Stimulated activated CD8-positive, alpha-beta memory T cell treated with anti-CD3 and anti-CD28 coated beads, Interleukin-15, amount 100 ng/mL, for 4 hours (primary cell): ENCODE data around the gene PCDHGC4.

Experiments used
- DNase-seq, 2 donors: peaks; one replicate each; pipeline ENCODE4 v3.0.0-alpha.2; 2020; ENCODE audit warnings: low read depth in 2 of 2

The PCDHGC4 gene

DNA sequence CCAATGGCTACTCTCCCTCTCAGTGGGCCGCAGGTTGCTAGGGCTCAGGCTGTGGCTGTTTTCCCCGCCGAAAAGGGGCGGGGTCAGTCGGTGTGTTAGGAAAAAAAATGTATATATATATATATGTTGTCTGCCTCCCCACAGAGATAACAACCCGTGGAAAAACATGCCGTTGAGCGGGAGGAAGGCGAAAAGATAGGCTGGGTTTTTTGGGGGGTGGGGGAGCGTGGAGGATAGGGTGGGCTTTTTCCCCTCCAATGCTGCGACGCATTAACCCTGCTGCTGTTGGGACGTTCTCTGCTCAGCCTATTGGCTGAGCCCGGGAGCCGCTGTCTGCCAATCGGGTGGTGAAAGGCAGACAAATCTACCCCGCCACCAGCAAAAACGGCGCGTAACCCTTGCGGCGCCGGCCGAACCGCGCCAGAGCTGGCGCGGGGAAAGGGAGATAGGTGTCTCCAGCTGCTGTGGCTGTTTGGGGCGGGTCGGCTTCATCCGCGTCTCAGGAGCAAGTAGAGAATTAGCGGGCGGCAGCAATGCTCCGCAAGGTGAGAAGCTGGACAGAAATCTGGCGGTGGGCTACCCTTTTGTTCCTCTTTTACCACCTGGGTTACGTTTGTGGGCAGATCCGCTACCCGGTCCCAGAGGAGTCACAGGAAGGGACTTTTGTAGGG lies at the start of gene PCDHGC4:
TSS of gene PCDHGC4 (plus strand) at position 390 of the 671 bp plus-strand sequence. CDS start at position 534, 144 bp downstream.
- no peak for DNase-seq

DNA sequence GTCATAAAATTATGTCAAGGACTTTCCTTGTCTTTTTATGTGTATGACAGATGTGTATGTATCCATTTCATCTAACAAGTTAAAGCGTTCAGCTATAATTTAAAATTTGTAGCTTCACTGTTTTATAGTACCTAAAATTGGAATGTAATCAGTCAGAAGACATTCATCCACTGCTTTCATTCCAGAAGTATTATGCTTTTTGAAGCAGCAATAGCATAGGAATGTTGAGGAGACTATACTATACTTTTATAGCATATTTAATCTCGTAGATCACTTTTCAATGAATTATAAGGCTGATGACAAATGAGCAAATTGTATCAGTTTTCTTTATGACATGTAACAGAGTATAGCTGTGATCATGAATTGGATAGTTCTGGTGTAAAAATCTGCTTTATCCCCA lies 47.6 kb upstream of the PCDHGC4 start:
- no peak for DNase-seq

DNA sequence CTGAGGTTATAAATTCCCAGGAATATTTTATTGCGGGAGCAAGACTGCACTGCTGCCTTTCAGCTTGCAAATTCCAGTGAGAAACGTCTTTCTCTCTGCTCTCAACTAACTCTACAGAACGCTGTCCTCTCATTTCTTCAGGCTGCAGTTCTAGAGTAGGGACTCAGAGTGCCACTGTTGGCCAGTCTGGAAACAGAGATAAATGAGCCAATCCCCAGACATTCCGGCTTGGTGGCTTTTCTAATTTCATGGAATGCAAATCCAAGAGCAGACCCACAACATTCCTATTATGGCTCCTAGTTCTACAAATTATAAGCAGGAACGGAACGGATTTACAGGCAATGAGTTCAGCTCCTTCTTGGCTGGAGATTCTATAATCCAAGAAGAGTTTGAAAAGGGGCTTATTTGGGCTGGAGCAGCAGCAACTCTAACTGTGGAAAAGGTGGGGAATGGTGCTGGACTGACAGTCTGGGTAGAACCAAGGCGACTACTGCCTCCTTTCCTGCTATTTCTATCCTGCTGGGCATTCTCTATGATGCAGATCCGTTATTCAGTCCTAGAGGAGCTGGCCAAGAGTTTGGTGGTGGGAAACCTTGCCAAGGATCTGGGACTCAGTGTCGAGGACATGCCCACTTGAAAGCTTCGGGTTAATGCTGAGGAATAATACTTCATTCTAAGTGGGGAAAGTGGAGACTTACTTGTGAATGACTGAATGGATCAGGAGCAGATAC lies 45.3 kb upstream of the PCDHGC4 start:
- no peak for DNase-seq

DNA sequence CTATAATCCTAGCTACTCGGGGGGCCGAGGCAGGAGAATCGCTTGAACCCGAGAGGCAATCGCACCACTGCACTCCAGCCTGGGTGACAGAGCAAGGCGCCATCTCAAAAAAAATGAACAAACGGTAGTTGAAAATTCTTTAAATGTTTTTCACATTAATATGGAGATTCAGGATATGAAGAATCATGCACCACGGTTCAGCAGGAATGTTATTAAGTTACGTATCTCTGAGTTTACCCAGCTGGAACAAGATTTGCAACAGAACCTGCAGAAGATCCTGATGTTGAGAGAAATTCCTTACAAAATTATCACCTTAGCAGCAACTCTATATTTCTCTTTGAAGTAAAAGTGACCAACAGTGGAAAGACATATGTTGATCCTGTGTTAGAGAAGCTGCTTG lies 44.5 kb upstream of the PCDHGC4 start:
- no peak for DNase-seq

DNA sequence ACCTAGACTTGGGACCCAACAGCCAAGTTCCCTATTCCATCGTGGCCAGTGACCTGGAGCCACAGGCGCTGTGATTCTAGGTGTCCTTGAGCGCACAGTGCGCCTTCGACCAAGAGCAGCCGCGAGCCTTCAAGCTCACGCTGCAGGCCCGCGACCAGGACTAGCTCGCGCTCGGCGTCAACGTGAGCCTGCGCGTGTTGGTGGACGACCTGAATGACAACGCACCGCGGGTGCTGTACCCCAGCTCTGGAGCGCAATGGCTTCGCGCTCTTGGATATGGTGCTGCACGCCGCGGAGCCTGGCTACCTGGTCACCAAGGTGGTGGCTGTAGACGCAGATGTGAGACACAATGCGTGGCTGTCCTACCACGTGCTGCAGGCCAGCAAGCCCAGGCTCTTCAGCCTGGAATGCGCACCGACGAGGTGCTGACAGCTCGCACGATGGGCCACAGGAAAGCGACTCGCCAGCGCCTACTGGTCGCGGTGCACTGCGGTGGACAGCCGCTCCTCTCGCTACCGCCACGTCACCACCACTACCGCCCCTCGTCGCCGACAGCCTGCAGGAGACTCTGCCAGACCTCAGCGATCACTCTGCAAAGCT lies 43.2 kb upstream of the PCDHGC4 start:
- DNase-seq: no peak

DNA sequence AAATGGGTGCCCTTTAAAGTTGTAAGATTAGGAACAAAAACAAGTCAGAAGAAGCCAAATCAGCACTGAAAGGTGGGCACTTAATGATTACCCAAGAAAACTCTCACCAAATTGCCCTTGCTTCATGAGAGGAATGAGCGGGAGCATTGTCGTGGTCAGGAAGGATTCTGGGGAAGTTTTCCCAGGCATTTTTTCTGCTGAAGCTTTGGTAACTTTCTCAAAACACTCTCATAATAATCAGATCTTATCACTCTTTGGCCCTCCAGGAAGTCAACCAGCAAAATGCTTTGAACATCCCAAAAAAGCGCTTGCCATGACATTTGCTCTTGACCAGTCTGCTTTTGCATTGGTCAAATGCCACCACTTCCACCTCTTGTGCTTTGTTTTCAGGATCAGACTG lies 19.5 kb upstream of the PCDHGC4 start:
- no peak for DNase-seq

DNA sequence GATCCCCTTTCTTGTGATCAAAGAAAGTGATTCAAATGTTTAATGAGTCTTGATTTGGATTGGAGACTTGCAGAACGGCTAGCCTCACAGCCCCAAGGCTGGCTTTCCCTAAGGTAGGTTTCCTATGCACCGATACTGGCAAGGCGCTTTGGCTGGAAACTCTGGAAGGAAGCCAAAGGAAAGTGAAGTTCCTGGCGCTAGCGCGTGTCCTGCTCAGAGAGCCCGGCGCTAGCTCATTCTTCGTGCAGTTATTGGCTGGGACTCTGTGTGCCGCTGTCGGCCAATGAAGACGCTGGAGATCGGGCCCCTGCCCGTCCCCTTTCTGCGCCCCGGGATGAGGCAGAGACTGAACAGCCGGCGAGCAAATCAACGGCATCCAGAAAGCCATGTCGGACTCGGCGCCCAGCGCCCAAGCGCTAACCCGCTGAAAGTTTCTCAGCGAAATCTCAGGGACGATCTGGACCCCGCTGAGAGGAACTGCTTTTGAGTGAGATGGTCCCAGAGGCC lies 9.2 kb upstream of the PCDHGC4 start, which contains the start of gene PCDHGC3:
TSS of gene PCDHGC3 (plus strand) at position 342 of the 507 bp plus-strand sequence. CDS start at position 493, 151 bp downstream.
- DNase-seq: no peak

DNA sequence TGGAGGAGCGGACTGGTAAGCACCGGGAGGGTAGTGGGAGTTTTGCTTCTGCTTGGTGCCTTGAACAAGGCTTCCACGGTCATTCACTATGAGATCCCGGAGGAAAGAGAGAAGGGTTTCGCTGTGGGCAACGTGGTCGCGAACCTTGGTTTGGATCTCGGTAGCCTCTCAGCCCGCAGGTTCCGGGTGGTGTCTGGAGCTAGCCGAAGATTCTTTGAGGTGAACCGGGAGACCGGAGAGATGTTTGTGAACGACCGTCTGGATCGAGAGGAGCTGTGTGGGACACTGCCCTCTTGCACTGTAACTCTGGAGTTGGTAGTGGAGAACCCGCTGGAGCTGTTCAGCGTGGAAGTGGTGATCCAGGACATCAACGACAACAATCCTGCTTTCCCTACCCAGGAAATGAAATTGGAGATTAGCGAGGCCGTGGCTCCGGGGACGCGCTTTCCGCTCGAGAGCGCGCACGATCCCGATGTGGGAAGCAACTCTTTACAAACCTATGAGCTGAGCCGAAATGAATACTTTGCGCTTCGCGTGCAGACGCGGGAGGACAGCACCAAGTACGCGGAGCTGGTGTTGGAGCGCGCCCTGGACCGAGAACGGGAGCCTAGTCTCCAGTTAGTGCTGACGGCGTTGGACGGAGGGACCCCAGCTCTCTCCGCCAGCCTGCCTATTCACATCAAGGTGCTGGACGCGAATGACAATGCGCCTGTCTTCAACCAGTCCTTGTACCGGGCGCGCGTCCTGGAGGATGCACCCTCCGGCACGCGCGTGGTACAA lies 8.5 kb upstream of the PCDHGC4 start:
- DNase-seq: no peak

DNA sequence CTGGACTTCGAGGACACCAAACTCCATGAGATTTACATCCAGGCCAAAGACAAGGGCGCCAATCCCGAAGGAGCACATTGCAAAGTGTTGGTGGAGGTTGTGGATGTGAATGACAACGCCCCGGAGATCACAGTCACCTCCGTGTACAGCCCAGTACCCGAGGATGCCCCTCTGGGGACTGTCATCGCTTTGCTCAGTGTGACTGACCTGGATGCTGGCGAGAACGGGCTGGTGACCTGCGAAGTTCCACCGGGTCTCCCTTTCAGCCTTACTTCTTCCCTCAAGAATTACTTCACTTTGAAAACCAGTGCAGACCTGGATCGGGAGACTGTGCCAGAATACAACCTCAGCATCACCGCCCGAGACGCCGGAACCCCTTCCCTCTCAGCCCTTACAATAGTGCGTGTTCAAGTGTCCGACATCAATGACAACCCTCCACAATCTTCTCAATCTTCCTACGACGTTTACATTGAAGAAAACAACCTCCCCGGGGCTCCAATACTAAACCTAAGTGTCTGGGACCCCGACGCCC lies 7.7 kb upstream of the PCDHGC4 start:
- no peak for DNase-seq

DNA sequence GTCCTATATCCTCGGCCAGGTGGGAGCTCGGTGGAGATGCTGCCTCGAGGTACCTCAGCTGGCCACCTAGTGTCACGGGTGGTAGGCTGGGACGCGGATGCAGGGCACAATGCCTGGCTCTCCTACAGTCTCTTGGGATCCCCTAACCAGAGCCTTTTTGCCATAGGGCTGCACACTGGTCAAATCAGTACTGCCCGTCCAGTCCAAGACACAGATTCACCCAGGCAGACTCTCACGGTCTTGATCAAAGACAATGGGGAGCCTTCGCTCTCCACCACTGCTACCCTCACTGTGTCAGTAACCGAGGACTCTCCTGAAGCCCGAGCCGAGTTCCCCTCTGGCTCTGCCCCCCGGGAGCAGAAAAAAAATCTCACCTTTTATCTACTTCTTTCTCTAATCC lies 7.0 kb upstream of the PCDHGC4 start:
- DNase-seq: no peak

DNA sequence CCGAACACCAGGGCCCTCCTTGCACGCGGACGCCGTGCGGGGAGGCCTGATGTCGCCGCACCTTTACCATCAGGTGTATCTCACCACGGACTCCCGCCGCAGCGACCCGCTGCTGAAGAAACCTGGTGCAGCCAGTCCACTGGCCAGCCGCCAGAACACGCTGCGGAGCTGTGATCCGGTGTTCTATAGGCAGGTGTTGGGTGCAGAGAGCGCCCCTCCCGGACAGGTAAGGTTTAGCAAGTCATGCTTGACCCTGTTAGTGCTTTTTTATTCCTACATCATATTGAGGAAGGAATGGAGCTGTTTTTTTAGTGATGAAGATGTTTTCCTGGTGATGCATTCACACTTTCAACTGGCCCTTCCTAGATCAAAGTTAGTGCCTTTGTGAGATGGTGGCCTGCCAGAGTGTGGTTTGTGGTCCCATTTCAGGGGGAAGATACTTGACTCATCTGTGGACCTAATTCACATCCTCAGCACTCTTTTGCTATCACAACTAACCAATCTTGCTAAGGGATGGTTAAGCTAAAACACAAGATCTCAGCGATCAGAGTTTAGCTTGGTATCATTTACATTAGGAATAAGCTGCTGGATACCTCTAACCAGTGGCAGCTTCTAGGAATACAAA lies 6.4 kb upstream of the PCDHGC4 start:
- no peak for DNase-seq

DNA sequence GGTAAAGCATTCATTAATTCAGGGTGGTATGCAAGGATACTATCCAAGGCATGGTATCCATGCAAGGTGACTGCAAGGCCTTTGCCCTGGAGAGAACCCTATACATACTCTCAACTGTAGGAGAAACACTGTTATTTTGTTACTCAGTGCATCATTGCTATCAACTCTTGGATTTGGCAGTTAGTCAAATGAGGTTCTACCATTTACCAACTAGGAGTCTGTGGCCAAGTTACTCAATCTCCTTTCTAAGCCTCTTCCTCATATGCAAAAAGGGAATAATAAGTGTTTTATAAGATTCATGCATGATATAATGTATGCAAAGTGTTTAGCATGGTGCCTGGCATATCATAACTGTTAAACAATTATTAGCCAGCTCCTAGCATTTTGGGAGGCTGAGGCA lies 5.1 kb upstream of the PCDHGC4 start:
- DNase-seq: no peak

DNA sequence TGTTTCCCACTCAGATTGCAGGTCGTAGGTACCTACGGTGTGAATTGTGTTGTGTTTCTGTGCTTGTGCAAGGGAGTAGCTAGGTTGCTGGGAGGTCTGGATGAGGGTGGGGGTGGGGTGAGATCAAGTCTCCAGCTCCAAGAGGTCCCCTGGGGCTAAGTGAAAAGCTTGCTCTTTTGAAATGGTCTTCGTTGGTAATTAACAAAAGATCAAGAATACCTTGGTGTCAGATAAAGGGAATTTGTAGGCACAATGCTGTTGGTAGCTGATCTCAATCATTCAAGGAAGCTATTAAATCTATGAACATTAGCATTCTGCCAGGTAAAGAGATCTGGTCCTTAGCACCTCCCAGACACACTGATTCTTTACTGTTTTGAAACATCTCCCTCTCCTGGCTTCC lies 928 bp upstream of the PCDHGC4 start:
- DNase-seq: no peak

DNA sequence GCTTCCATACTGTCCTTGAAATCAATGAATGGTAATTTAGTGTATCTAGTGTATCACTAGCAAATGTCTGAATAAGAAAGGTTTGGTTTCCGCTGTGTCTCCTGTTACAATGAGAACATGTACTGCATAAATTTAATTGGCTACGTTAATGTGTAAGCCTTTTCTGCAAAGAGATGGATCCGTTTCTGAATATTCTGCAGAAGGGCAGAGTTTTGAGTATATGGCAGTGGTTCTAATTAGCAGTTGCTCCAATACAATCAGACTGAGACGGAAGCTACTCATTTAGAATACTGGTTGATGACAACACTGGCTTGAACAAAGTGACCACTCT lies 555 bp upstream of the PCDHGC4 start:
- DNase-seq: no peak

DNA sequence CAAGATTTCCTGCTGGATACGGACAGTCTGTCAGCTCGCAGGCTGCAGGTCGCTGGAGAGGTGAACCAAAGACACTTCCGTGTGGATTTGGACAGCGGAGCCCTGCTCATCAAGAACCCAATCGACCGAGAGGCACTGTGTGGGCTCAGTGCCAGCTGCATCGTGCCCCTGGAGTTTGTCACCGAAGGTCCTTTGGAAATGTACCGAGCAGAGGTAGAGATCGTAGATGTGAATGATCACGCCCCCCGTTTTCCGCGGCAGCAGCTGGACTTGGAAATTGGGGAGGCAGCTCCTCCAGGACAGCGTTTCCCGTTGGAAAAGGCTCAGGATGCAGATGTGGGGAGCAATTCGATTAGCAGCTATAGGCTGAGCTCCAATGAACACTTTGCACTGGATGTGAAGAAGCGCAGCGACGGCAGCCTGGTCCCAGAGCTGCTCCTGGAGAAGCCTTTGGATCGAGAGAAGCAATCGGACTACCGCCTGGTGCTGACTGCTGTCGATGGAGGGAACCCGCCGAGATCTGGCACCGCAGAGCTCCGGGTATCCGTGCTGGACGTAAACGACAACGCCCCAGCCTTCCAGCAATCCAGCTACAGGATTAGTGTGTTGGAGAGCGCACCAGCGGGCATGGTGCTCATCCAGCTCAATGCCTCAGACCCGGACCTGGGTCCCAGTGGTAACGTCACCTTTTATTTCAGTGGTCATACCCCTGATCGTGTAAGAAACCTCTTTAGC lies 658 bp downstream of the PCDHGC4 start:
- DNase-seq: no peak

DNA sequence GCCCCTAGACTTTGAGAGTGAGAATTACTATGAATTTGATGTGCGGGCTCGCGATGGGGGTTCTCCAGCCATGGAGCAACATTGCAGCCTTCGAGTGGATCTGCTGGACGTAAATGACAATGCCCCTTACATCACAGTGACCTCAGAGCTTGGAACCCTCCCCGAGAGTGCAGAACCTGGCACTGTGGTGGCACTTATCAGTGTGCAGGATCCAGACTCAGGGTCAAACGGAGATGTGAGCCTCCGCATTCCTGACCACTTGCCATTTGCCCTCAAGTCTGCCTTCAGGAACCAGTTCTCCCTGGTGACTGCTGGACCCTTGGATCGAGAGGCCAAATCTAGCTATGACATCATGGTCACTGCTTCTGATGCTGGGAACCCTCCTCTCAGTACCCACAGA lies 1.3 kb downstream of the PCDHGC4 start:
- DNase-seq: no peak

DNA sequence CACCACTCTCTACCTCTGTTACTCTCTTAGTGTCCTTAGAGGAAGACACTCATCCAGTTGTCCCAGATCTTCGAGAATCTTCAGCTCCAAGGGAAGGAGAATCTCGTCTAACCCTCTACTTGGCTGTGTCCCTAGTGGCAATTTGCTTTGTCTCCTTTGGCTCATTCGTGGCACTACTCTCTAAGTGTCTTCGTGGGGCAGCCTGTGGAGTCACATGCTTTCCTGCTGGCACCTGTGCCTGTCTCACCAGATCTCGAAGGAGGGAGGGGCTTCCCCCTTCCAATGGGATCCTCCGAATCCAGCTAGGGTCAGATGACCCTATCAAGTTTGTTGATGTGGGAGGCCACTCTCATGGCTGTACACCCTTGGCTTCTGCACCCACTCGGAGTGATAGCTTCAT lies 2.3 kb downstream of the PCDHGC4 start:
- DNase-seq: no peak

DNA sequence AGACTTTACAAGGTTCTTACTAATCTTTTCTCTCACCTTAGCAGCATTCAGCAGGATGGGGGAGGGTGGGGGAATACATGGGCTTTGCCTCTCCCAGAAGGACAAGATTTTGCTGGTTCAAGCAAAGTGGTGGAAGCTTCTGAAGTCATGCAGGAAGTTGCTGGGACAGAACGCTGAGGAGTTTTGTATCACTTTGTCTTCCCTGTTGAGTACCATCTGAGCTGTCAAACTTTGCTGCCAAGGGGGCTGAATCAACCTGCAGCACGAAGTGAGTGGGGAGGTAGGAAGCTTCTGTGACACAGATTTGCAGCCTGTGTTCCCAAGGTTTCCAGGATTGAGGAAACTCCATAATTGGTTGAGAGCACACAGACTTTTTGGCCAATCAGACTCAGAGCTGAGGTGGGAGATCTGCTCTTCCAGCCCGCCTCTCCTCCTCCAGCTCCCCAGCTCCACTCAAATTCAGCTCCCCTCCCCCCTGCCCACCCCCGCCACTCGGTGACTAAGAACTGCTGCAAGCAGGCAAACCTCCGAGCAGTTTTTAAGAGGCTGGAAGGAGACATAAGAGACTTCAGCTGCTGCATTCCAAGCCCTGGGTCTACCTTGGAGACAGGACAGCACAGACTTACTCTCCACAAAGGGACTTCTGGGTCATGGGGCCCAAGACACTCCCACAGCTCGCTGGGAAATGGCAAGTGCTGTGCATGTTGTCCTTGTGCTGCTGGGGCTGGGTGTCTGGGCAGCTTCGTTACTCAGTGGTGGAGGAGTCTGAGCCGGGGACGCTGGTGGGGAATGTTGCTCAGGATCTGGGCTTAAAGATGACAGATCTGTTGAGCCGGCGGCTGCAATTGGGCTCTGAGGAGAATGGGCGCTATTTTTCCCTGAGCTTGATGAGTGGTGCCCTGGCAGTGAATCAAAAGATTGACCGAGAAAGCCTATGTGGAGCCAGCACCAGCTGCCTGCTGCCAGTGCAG lies 4.0 kb downstream of the PCDHGC4 start, which contains the start of gene PCDHGC5:
TSS of gene PCDHGC5 (plus strand) at position 491 of the 971 bp plus-strand sequence. CDS start at position 651, 160 bp downstream.
- no peak for DNase-seq

DNA sequence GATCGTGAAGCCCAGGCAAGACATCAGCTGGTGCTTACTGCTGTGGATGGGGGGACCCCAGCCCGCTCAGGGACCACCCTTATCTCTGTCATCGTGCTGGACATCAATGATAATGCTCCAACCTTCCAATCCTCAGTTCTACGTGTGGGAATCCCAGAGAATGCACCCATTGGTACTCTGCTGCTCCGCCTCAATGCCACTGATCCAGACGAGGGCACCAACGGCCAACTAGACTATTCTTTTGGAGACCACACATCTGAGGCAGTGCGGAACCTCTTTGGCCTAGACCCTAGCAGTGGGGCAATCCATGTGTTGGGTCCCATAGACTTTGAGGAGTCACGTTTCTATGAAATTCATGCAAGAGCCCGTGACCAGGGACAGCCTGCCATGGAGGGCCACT lies 5.0 kb downstream of the PCDHGC4 start:
- no peak for DNase-seq
